ENCODE results near the gene EOLA2. TPM values are rescaled to one million over a fixed set of nuclear protein-coding genes. Genes with fewer than 3 reads are reported as not detected.
A peak's percentile ranks its signal among the peaks of the same experiment; 100 is the strongest.
"Not testable (repeated sequence)": the region's sequence is repeated elsewhere in the genome, so short reads cannot be mapped to it uniquely, and the experiment has no call there.

Gene EOLA2
- total RNA-seq, 5 donors from 2014 or later (not counting 1 experiment from before 2014, with no cell fraction given) = 43.2 to 58.7 (median 48.5) TPM

DNA sequence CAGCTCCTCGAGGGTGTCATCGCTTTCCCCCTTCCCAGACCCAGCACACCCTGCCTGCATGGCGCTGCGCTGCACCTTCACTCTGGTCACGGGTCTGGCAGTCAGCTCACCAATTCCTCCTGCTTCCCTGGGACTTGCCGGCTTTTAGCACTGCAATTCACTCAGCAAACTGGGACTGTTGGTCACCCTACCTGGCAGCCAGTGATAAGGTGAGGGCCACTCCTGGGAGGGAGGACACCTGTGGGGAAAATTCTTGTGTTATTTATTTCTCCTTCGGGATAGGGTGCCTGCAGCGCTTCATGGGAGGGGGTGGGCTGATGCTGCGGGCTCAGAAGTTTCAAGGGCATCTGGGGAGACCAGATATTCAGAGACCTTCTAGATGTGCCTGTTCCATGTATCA, 7.5 kb upstream of the EOLA2 start:
- DNase-seq; H3K27me3 ChIP-seq (replicated peaks in 1 of 2; ENCODE audit: control insufficient read depth in 2 of 2, extremely low read depth in 1 of 2, insufficient read depth in 2 of 2, low read length in 1 of 2); H3K4me3 Mint-ChIP-seq; POLR2A ChIA-PET; H3K9me3 Mint-ChIP-seq; H3K4me1 ChIP-seq (ENCODE audit: control insufficient read depth in 1 of 2, extremely low read depth in 1 of 2, insufficient read depth in 2 of 2, low read length in 2 of 2); H3K27me3 Mint-ChIP-seq; CTCF ChIA-PET; ATAC-seq (replicated peaks in 1 of 4); H3K27ac Mint-ChIP-seq; H3K36me3 ChIP-seq (ENCODE audit: control insufficient read depth in 2 of 2, extremely low read depth in 1 of 2, insufficient read depth in 1 of 2, low read length in 1 of 2); H3K27ac ChIP-seq (ENCODE audit: low read length); H3K4me3 ChIP-seq (ENCODE audit: control insufficient read depth in 1 of 2, extremely low read depth in 1 of 2, low read length in 1 of 2); H3K9me3 ChIP-seq; H3K36me3 Mint-ChIP-seq; H3K4me1 Mint-ChIP-seq: not testable (repeated sequence)
- no CpG with 5 or more reads among the region's 9 CpGs for WGBS (ENCODE audit: insufficient coverage)

DNA sequence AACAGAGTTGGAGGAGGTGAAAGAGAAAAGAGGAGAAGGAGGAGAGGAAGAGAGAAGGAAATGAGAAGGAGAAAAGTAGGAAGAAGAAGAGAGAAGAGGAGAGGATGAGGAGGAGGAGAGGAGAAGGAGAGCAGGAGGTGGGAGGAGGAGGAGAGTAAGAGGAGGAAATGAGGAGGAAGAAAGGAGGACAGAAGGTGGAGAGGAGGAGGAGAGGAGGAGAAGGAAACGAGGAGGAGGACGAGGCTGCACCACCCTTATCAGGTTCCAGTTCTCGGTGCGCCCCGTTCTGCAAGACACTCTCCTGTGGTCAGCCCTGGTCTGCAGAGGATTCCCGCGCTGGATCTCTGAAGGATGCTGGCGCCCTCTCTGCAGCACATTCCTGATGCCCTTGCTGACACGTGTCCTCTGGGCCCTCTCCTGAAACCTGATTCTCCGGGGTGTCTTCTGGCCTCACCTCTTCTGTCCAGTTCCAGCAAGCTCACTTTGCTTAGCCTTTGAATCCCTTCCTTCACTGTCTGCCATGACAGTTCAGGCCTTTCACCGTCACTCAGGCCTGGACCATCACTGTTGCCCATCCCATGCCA, 6.9 kb upstream of the EOLA2 start:
- POLR2A ChIA-PET; H3K4me3 Mint-ChIP-seq; DNase-seq; H3K4me3 ChIP-seq (ENCODE audit: control insufficient read depth in 1 of 2, extremely low read depth in 1 of 2, low read length in 1 of 2); H3K27me3 Mint-ChIP-seq; H3K9me3 ChIP-seq; H3K4me1 ChIP-seq (ENCODE audit: control insufficient read depth in 1 of 2, extremely low read depth in 1 of 2, insufficient read depth in 2 of 2, low read length in 2 of 2); H3K36me3 Mint-ChIP-seq; CTCF ChIA-PET; H3K9me3 Mint-ChIP-seq; ATAC-seq (replicated peaks in 1 of 4); H3K4me1 Mint-ChIP-seq; H3K27ac Mint-ChIP-seq; H3K27me3 ChIP-seq (replicated peaks in 1 of 2; ENCODE audit: control insufficient read depth in 2 of 2, extremely low read depth in 1 of 2, insufficient read depth in 2 of 2, low read length in 1 of 2); H3K27ac ChIP-seq (ENCODE audit: low read length); H3K36me3 ChIP-seq (ENCODE audit: control insufficient read depth in 2 of 2, extremely low read depth in 1 of 2, insufficient read depth in 1 of 2, low read length in 1 of 2): not testable (repeated sequence)
- WGBS (ENCODE audit: insufficient coverage) = 99% methylated on average over 10 of the region's 11 CpGs

DNA sequence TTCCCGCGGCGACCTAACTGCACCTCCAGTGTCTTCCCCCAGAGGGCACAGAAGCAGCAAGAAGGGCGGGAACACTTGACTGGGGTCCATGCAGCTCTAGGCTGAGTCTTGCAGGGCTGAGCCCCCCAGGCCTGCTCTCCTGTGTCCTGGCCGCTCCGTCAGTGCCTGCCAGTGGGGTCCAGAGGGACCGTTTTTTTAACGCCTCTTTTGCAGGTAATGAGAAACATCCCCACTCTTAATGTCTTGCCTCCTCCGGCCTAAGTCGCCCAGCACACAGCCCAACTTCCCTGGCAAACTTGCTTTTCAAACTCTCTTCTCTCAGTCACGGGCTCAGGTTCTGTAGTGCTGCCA, 2.4 kb upstream of the EOLA2 start:
- Mint-ChIP-seq H3K27ac (peak overlapping the region; percentile 91 to 95), H3K4me3 (peak overlapping the region; percentile 83 to 92 (median 85))
- not testable (repeated sequence) for H3K27me3 Mint-ChIP-seq; H3K27ac ChIP-seq (ENCODE audit: low read length); ATAC-seq (replicated peaks in 1 of 4); H3K27me3 ChIP-seq (replicated peaks in 1 of 2; ENCODE audit: control insufficient read depth in 2 of 2, extremely low read depth in 1 of 2, insufficient read depth in 2 of 2, low read length in 1 of 2); H3K4me1 Mint-ChIP-seq; H3K36me3 Mint-ChIP-seq; DNase-seq; H3K9me3 Mint-ChIP-seq; H3K36me3 ChIP-seq (ENCODE audit: control insufficient read depth in 2 of 2, extremely low read depth in 1 of 2, insufficient read depth in 1 of 2, low read length in 1 of 2); H3K9me3 ChIP-seq
- CTCF ChIA-PET = interaction anchor here (0.7 to 3.2 kb wide), 9 partner anchors 9 to 752 kb away, joined by 3 to 64 read pairs (median 4); partner anchors contain the start of genes EOLA1 (in 1 of the 2), MTM1 (in 1 of the 2) and MTMR1 (in 1 of the 2)
- POLR2A ChIA-PET = interaction anchor here (0.7 to 3.7 kb wide), 8 partner anchors 401 to 630 kb away, joined by 3 to 91 read pairs (median 6); partner anchors contain the start of genes EOLA1 (in 1 of the 2) and IDS (in 1 of the 2)
- peaks cover 0 to 13% of the 10 kb centered on the region in 2 experiments for H3K4me1 ChIP-seq (ENCODE audit: control insufficient read depth in 1 of 2, extremely low read depth in 1 of 2, insufficient read depth in 2 of 2, low read length in 2 of 2)
- WGBS (ENCODE audit: insufficient coverage) = 3% methylated on average over 4 of the region's 11 CpGs
- H3K4me3 ChIP-seq (ENCODE audit: control insufficient read depth in 1 of 2, extremely low read depth in 1 of 2, low read length in 1 of 2) = peak overlapping the region in 1 of 2 donors; percentile 70

DNA sequence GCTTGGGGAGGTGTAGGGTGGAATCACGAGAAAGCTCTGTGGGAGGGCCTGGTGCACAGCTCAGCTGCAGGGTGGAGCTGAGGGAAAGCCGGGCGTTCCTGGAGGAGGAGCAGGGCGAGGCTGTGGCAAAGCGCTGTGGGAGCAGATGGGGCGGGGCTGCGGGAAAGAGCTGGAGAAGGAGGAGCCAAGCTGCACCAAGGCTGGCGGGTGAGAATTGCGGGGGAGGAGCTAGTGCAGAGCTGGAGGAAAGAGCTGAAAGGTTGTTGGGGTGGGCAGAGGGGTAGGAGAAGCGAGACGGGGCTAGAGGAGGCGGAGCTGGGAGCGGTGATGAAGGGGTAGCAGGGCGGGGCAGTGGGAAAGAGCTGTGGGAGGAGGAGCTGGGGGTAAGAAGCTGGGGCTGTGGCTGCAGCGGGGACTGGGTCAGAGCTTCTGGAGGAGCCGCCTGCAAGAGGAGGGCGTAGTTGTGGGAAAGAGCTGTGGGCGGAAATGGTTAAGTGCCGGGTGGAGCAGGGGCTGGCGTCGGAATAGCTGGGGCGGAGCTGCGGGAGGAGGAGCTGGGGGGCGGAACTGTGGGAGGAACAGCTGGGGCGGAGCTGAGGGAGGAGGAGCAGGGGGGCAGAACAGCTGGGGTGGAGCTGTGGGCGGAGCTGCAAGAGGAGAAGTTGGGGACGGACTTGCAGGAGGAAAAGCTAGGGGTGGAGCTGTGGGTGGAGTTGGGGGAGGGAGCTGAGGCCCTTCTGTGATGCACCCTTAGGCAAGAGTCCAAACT, 1.8 kb upstream of the EOLA2 start:
- peaks cover 0 to 13% of the 10 kb centered on the region in 2 experiments for H3K4me1 ChIP-seq (ENCODE audit: control insufficient read depth in 1 of 2, extremely low read depth in 1 of 2, insufficient read depth in 2 of 2, low read length in 2 of 2)
- POLR2A ChIA-PET = interaction anchor here (0.6 to 3.7 kb wide), 12 partner anchors 11 to 753 kb away, joined by 3 to 91 read pairs (median 4); partner anchors contain the start of genes EOLA1 (in 1 of the 2) and IDS (in 1 of the 2)
- no peaks in the 10 kb centered on the region for H3K9me3 Mint-ChIP-seq

DNA sequence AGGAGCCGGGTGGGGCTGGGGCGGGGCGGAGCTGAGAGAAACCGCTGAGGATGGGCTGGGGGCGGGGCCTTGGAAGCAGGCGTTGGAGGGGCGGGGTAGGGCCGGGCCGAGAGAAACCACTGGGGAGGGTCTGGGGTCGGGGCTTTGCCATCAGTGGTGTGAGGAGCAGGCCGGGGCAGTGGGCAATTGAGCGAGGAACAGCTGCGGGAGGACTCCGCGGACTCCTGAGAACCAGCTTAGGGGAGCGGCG, 1.3 kb upstream of the EOLA2 start:
- peak overlapping the region; percentile 91 to 95 for H3K27ac Mint-ChIP-seq
- POLR2A ChIA-PET = interaction anchor here (0.6 to 3.7 kb wide), 8 partner anchors 11 to 753 kb away, joined by 3 to 91 read pairs (median 4); partner anchors contain the start of gene EOLA1 (in 1 of the 2)
- peak overlapping the region; percentile 57 to 70 for H3K4me3 ChIP-seq (ENCODE audit: control insufficient read depth in 1 of 2, extremely low read depth in 1 of 2, low read length in 1 of 2)

More for the DNA sequence above, 1.8 kb upstream of the EOLA2 start:
- Histone ChIP-seq H3K4me3 (ENCODE audit: control insufficient read depth in 1 of 2, extremely low read depth in 1 of 2, low read length in 1 of 2) (peak overlapping the region; percentile 57 to 70), H3K9me3 (no peaks in the 10 kb centered on the region), H3K27ac (ENCODE audit: low read length) (peak overlapping the region; percentile 70), H3K36me3 (ENCODE audit: control insufficient read depth in 2 of 2, extremely low read depth in 1 of 2, insufficient read depth in 1 of 2, low read length in 1 of 2) (no peaks in the 10 kb centered on the region), H3K27me3 (replicated peaks in 1 of 2; ENCODE audit: control insufficient read depth in 2 of 2, extremely low read depth in 1 of 2, insufficient read depth in 2 of 2, low read length in 1 of 2) (no peaks in the 10 kb centered on the region)
- peak; percentile 69 to 94 (median 88) for DNase-seq
- ATAC-seq (replicated peaks in 1 of 4) = peak; percentile 50 to 55 (median 53)
- H3K4me3 Mint-ChIP-seq = peak overlapping the region; percentile 83 to 92 (median 85)
- peak overlapping the region; percentile 91 to 95 for H3K27ac Mint-ChIP-seq
- no peaks in the 10 kb centered on the region for H3K27me3 Mint-ChIP-seq
- H3K36me3 Mint-ChIP-seq = no peaks in the 10 kb centered on the region
- H3K4me1 Mint-ChIP-seq = peaks cover 7 to 10% (median 9%) of the 10 kb centered on the region in 3 donors
- WGBS (ENCODE audit: insufficient coverage) = 2% methylated on average over 16 of the region's 27 CpGs
- CTCF ChIA-PET = interaction anchor here (0.7 to 3.2 kb wide), 10 partner anchors 9 to 753 kb away, joined by 3 to 64 read pairs (median 4); partner anchors contain the start of genes EOLA1 (in 1 of the 2), MTM1 (in 1 of the 2) and MTMR1 (in 1 of the 2)

More for the DNA sequence above, 1.3 kb upstream of the EOLA2 start:
- ATAC-seq (replicated peaks in 1 of 4) (peak in 2 of 4 experiments; percentile 34 to 43), DNase-seq (no peak)
- no peaks in the 10 kb centered on the region for H3K36me3 ChIP-seq (ENCODE audit: control insufficient read depth in 2 of 2, extremely low read depth in 1 of 2, insufficient read depth in 1 of 2, low read length in 1 of 2)
- Mint-ChIP-seq H3K9me3 (no peaks in the 10 kb centered on the region), H3K36me3 (peaks cover 1% of the 10 kb centered on the region), H3K4me1 (peaks cover 7 to 10% (median 9%) of the 10 kb centered on the region in 3 donors), H3K4me3 (peak overlapping the region; percentile 83 to 92 (median 85)), H3K27me3 (no peaks in the 10 kb centered on the region)
- H3K4me1 ChIP-seq (ENCODE audit: control insufficient read depth in 1 of 2, extremely low read depth in 1 of 2, insufficient read depth in 2 of 2, low read length in 2 of 2) = peaks cover 0 to 13% of the 10 kb centered on the region in 2 experiments
- CTCF ChIA-PET = interaction anchor here (0.6 to 3.2 kb wide), 11 partner anchors 10 to 753 kb away, joined by 3 to 64 read pairs (median 4); partner anchors contain the start of genes EOLA1 (in 1 of the 2), MTM1 (in 1 of the 2) and MTMR1 (in 1 of the 2)
- 0% methylated on average over 11 of the region's 17 CpGs for WGBS (ENCODE audit: insufficient coverage)
- H3K27ac ChIP-seq (ENCODE audit: low read length) = peak overlapping the region; percentile 70
- no peaks in the 10 kb centered on the region for H3K27me3 ChIP-seq (replicated peaks in 1 of 2; ENCODE audit: control insufficient read depth in 2 of 2, extremely low read depth in 1 of 2, insufficient read depth in 2 of 2, low read length in 1 of 2)
- H3K9me3 ChIP-seq = no peaks in the 10 kb centered on the region
